NAMALWA (cell line): ENCODE results near the gene BMP10.

Source experiments
- DNase-seq: peaks from one replicate; pipeline ENCODE4 v3.0.0-alpha.2; 2015; ENCODE audit warnings: low spot score

The BMP10 gene

GRCh38 chr2:68889500-68889899 is 18.3 kb upstream of the BMP10 start:
- no peak for DNase-seq

- DNase-seq = no peak
Measured at GRCh38 chr2:68889021-68889420, 17.8 kb upstream of the BMP10 start.

GRCh38 chr2:68888038-68888704 is 17.0 kb upstream of the BMP10 start:
- no peak for DNase-seq

GRCh38 chr2:68885811-68886075 is 14.5 kb upstream of the BMP10 start:
- DNase-seq = no peak

GRCh38 chr2:68885074-68885810 is 14.0 kb upstream of the BMP10 start:
- no peak for DNase-seq

GRCh38 chr2:68880213-68880612 is 9.0 kb upstream of the BMP10 start:
- no peak for DNase-seq

GRCh38 chr2:68879296-68879695 is 8.1 kb upstream of the BMP10 start:
- DNase-seq = no peak

GRCh38 chr2:68878753-68879152 is 7.6 kb upstream of the BMP10 start:
- no peak for DNase-seq

- no peak for DNase-seq
Measured at GRCh38 chr2:68878071-68878711, 7.0 kb upstream of the BMP10 start.

GRCh38 chr2:68877079-68877772 is 6.0 kb upstream of the BMP10 start:
- no peak for DNase-seq

- no peak for DNase-seq
Measured at GRCh38 chr2:68870215-68870614, 982 bp downstream of the BMP10 start.

GRCh38 chr2:68865108-68865507 is 6.1 kb downstream of the BMP10 start:
- DNase-seq = no peak

- DNase-seq = no peak
Measured at GRCh38 chr2:68863996-68864395, 7.2 kb downstream of the BMP10 start.

- no peak for DNase-seq
Measured at GRCh38 chr2:68862889-68863288, 8.3 kb downstream of the BMP10 start.

- DNase-seq = no peak
Measured at GRCh38 chr2:68861330-68861729, 9.9 kb downstream of the BMP10 start.

- DNase-seq = no peak
Measured at GRCh38 chr2:68860111-68860510, 11.1 kb downstream of the BMP10 start.

- DNase-seq = no peak
Measured at GRCh38 chr2:68857855-68858456, 13.2 kb downstream of the BMP10 start.

- no peak for DNase-seq
Measured at GRCh38 chr2:68857202-68857845, 13.9 kb downstream of the BMP10 start.

- no peak for DNase-seq
Measured at GRCh38 chr2:68855550-68855949, 15.6 kb downstream of the BMP10 start.

GRCh38 chr2:68854476-68854875 is 16.7 kb downstream of the BMP10 start:
- no peak for DNase-seq

- no peak for DNase-seq
Measured at GRCh38 chr2:68853915-68854314, 17.3 kb downstream of the BMP10 start.

- DNase-seq = no peak
Measured at GRCh38 chr2:68853035-68853434, 18.2 kb downstream of the BMP10 start.
